ENCODE results near the gene TBC1D22A. TPM values are rescaled to one million over a fixed set of nuclear protein-coding genes. Genes with fewer than 3 reads are reported as not detected.

Gene TBC1D22A
- total and polyA plus RNA-seq, 9 of the 15 experiments (the other 6 are each of a cell fraction or from before 2014, with no cell fraction given) = 0.20 to 11.5 (median 5.2) TPM

DNA sequence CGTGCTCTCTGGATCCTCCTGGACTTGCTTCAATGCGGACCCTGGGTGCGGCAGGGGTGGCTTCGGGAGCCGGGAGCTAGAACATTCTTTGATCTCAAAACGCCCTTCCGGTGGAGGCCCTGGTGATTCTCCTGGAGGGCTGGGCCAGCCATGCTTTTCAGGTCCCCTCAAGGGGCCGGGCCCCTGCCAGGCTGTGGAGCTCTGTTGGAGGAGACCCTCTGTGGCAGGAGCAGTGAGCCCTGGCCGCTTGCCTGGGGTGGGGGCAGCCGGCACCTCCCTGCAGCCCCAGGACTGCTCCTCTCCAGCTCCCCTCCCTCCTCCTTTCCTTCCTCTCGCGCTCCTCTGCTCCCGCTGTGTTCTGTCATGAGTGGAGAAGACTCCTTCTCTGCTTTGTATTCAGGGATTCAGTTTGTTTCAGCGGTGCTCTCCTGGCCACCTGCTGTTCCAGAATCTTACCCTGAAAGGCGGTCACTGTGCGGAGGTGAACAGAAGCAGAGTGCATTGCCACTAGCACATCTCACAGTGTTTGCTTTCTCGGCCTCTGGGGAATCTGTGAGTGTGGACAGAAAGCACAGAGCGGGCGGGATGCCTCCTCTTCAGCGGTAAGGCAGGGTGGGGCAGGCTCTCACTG lies 289.1 kb downstream of the TBC1D22A start (continued):
- TF ChIP-seq, protein P1, sequence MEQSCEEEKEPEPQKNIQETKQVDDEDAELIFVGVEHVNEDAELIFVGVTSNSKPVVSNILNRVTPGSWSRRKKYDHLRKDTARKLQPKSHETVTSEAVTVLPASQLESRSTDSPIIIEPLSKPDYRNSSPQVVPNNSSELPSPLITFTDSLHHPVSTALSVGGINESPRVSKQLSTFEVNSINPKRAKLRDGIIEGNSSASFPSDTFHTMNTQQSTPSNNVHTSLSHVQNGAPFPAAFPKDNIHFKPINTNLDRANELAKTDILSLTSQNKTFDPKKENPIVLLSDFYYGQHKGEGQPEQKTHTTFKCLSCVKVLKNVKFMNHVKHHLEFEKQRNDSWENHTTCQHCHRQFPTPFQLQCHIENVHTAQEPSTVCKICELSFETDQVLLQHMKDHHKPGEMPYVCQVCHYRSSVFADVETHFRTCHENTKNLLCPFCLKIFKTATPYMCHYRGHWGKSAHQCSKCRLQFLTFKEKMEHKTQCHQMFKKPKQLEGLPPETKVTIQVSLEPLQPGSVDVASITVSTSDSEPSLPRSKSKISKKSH (CRISPR knock-in tag; IDR thresholded peaks at IDR 0.05) = no peak
- TF ChIP-seq, protein P2, sequence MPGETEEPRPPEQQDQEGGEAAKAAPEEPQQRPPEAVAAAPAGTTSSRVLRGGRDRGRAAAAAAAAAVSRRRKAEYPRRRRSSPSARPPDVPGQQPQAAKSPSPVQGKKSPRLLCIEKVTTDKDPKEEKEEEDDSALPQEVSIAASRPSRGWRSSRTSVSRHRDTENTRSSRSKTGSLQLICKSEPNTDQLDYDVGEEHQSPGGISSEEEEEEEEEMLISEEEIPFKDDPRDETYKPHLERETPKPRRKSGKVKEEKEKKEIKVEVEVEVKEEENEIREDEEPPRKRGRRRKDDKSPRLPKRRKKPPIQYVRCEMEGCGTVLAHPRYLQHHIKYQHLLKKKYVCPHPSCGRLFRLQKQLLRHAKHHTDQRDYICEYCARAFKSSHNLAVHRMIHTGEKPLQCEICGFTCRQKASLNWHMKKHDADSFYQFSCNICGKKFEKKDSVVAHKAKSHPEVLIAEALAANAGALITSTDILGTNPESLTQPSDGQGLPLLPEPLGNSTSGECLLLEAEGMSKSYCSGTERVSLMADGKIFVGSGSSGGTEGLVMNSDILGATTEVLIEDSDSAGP (CRISPR knock-in tag; IDR thresholded peaks at IDR 0.05) = no peak
- TF ChIP-seq, protein P3, sequence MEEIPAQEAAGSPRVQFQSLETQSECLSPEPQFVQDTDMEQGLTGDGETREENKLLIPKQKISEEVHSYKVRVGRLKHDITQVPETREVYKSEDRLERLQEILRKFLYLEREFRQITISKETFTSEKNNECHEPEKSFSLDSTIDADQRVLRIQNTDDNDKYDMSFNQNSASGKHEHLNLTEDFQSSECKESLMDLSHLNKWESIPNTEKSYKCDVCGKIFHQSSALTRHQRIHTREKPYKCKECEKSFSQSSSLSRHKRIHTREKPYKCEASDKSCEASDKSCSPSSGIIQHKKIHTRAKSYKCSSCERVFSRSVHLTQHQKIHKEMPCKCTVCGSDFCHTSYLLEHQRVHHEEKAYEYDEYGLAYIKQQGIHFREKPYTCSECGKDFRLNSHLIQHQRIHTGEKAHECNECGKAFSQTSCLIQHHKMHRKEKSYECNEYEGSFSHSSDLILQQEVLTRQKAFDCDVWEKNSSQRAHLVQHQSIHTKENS (CRISPR knock-in tag; IDR thresholded peaks at IDR 0.05) = no peak

DNA sequence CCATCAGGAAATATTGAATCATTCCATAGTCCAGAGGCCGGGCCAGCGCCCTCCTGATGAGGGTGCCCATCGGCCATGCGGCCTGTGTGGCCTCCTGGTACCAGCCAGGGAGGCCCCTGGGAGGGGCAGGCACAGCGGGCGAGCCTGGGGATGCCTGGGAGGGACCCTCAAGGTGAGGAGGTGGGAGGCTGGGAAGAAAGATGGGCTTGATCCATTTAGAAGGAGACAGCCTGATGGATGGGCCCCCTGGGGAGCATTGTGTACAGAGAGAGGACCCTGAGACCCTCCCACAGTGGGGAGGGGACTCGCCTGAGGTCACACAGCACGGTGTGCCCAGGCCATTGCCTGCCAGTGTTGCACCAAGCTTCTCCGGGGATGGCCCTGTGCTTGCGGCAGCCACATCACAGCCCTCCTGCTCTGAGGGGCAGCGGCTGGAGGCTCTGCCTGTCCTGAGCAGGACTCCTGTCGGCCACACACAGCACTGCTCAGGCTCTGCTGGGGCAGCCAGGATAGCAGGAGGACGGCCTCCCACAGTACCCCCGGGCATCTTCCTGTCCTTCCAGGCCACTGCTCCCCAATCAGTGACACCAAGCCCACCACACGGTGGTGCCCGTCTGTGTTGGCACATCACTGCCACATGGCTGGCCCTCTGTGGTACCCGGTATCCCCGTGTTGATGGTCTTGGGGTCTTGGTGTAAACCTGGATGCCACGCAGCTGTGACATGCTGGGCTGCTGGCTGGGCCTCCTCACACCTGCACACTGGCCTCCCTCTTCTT lies 290.0 kb downstream of the TBC1D22A start:
- Histone ChIP-seq H3K4me1 (replicated peaks in 1 of 2; ENCODE audit: control insufficient read depth in 2 of 2, insufficient read depth in 2 of 2, low read length in 2 of 2) (peaks cover 0 to 32% of the 10 kb centered on the region in 2 experiments; a peak in 2 of 5 replicates), H3K36me3 (ENCODE audit: control insufficient read depth, insufficient read depth, low read length) (no peaks in the 10 kb centered on the region), H3K9ac (ENCODE audit: insufficient read depth in 1 of 2, low read depth in 2 of 2, low read length in 2 of 2) (no peak overlapping the region), H4K20me1 (replicated peaks; ENCODE audit: control insufficient read depth, insufficient read depth, low read length) (no peaks in the 10 kb centered on the region), H3K9me1 (ENCODE audit: control insufficient read depth, insufficient read depth, low read length) (no peaks in the 10 kb centered on the region), H3K27me3 (ENCODE audit: control insufficient read depth in 2 of 2, insufficient read depth in 2 of 2, low read length in 2 of 2) (no peaks in the 10 kb centered on the region), H3K4me2 (ENCODE audit: insufficient read depth, low read length) (no peak overlapping the region), H3K9me3 (replicated peaks; ENCODE audit: control insufficient read depth, insufficient read depth, low read depth, low read length) (no peaks in the 10 kb centered on the region), H3K27ac (ENCODE audit: extremely low read depth, low read depth, low read length) (no peak overlapping the region), H3K79me2 (ENCODE audit: control insufficient read depth, insufficient read depth, low read length) (no peaks in the 10 kb centered on the region), H2AFZ (ENCODE audit: low read depth, low read length) (no peak overlapping the region), H3K4me3 (no peak overlapping the region)
- WGBS (ENCODE audit: insufficient coverage, low coverage, missing lambda C conversion rate) = 79% methylated on average over 13 of the region's 19 CpGs
- DNase-seq (ENCODE audit: extremely low read depth in 1 of 4, low spot score in 3 of 4) (no peak), ATAC-seq (no peak), FAIRE-seq (no peak)
- BruUV-seq (replicated peaks) = no TSS peak
- intact Hi-C loops (cut with micrococcal nuclease) = no loop called here
- ChIA-PET CTCF (ENCODE audit: low intra/inter-chr PET ratio) (no interaction called here), POLR2A (no interaction called here)
- in situ Hi-C loops (cut with MboI) = no loop called here

All from K562 (cell line).